Measurements from ENCODE around the gene SOX1.

The SOX1 gene

GRCh38 chr13:112034231-112034630, 32.7 kb upstream of the SOX1 start:
- no peak for TF ChIP-seq CTCF (IDR thresholded peaks at IDR 0.05; ENCODE audit: insufficient read depth, low read depth, low read length, missing control alignments)

DNA sequence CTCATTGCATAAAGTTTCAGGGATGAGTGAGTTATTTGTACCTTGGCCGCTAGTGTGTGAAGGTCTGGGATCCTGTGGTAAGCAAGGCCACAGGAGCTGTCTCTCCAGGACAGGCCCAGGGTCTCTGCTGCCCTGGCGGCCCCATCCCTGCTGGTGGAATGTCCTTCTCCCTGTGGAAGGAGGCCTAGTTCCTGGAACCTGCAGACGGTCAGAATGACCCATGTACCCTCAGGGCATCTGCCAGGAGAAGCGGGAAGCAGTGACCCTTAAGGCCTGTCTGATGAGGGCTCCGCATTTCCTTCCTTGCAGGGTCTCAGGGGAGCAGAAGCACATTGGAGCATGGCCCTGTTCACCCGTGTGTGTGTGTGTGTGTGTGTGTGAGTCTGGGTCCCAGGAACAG, 32.1 kb upstream of the SOX1 start:
- no peak for TF ChIP-seq CTCF (IDR thresholded peaks at IDR 0.05; ENCODE audit: insufficient read depth, low read depth, low read length, missing control alignments)
- H3K4me3 ChIP-seq (ENCODE audit: low read length) = no peak overlapping the region
- DNase-seq (ENCODE audit: low read depth) = no peak

More at GRCh38 chr13:112034231-112034630, 32.7 kb upstream of the SOX1 start:
- no peak overlapping the region for H3K4me3 ChIP-seq (ENCODE audit: low read length)
- DNase-seq (ENCODE audit: low read depth) = no peak

DNA sequence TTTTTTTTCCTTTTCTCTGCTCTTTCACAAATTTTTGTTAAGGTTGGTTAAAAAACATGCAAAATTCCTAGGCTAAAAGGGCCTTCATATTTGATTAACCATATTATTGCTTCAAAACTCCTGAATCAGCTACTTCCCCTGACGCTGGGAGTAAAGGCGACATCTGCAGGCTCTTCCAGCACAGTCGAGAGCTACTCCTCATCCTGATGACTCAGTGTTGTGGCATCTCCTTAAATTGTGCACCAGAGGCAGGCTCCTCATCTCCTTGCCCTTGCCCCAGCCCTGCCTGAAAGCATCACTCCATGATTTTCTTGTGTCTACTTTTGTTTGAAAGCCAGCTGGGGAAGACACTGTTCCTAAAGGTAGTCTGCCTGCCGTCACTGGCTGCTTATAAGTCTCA, 24.5 kb upstream of the SOX1 start:
- DNase-seq (ENCODE audit: low read depth) = no peak
- H3K4me3 ChIP-seq (ENCODE audit: low read length) = no peak overlapping the region
- no peak for TF ChIP-seq CTCF (IDR thresholded peaks at IDR 0.05; ENCODE audit: insufficient read depth, low read depth, low read length, missing control alignments)

DNA sequence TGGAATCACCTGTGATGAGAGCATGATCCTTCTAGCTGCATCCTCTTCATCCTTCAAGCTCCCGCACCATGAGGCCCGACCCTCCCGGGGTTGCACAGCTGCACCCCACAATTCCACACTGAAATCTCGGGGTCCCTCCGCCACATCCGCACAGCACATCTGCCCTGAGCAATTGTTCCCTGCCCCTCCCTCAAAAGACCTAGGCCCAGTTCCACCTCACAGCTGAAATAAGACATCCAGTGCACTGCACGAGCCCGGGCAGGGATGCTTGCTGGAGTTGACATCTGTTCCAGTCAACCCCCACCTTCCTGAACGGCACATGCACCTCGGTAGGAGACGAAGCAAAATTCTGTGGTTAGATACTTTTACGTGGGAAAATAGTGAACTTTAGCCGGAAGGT, 14.7 kb upstream of the SOX1 start:
- TF ChIP-seq CTCF (IDR thresholded peaks at IDR 0.05; ENCODE audit: insufficient read depth, low read depth, low read length, missing control alignments) = no peak
- no peak for DNase-seq (ENCODE audit: low read depth)
- no peak overlapping the region for H3K4me3 ChIP-seq (ENCODE audit: low read length)

GRCh38 chr13:112053167-112053743, 13.7 kb upstream of the SOX1 start:
- DNase-seq (ENCODE audit: low read depth) = no peak
- no peak for TF ChIP-seq CTCF (IDR thresholded peaks at IDR 0.05; ENCODE audit: insufficient read depth, low read depth, low read length, missing control alignments)
- no peak overlapping the region for H3K4me3 ChIP-seq (ENCODE audit: low read length)

- no peak for DNase-seq (ENCODE audit: low read depth)
- TF ChIP-seq CTCF (IDR thresholded peaks at IDR 0.05; ENCODE audit: insufficient read depth, low read depth, low read length, missing control alignments) = no peak
Observed at GRCh38 chr13:112053744-112054615, 13.0 kb upstream of the SOX1 start.

More at GRCh38 chr13:112053744-112054615, 13.0 kb upstream of the SOX1 start:
- H3K4me3 ChIP-seq (ENCODE audit: low read length) = no peak overlapping the region
